Omental fat pad (tissue), 4 donors: ENCODE measurements around the gene XIAP. TPM values are rescaled to one million over a fixed set of nuclear protein-coding genes. Genes with fewer than 3 reads are reported as not detected.

Experiments used
- ATAC-seq: fragments of 150-250 bp; one replicate; pipeline ENCODE4 v1.9.1; 2016; ENCODE audit warnings: mild to moderate bottlenecking, moderate library complexity; ENCODE audit not compliant: low FRiP score
- DNase-seq: peaks from one replicate; pipeline ENCODE4 v3.0.0-alpha.2; 2019; ENCODE audit warnings: low spot score
- CTCF ChIP-seq, 3 donors: fragments of 450-650 bp; IDR thresholded peaks; one replicate each; pipeline ENCODE4 v1.5.1; 2016 to 2017; ENCODE audit warnings: antibody characterized with exemption in 3 of 3, mild to moderate bottlenecking in 3 of 3, moderate library complexity in 2 of 3
- small RNA-seq: library from RNA; depleted of rRNA; stranded (forward); fragments of <200 nt; gene quantifications from one replicate; pipeline ENCODE3, GENCODE V24; 2016
- total RNA-seq, 4 donors: library from RNA; depleted of rRNA; stranded (reverse); fragments of >200 nt; gene quantifications; one replicate each; pipeline ENCODE4 v1.1.0, GENCODE V29; 2016

XIAP gene
- total RNA-seq, 4 donors from 2014 or later = 22.5 to 35.8 (median 24.9) TPM

GRCh38 chrX:123959281-123960063 lies 99.6 kb downstream of the XIAP start:
- no peak for TF ChIP-seq CTCF (IDR thresholded peaks at IDR 0.05)
- ATAC-seq (peak; percentile 2), DNase-seq (no peak)

GRCh38 chrX:123960956-123961267 lies 101.1 kb downstream of the XIAP start:
- DNase-seq (no peak), ATAC-seq (no peak)
- no peak for TF ChIP-seq CTCF (IDR thresholded peaks at IDR 0.05)

- DNase-seq (no peak), ATAC-seq (peak; percentile 39)
- TF ChIP-seq CTCF (IDR thresholded peaks at IDR 0.05) = no peak
Measured at GRCh38 chrX:123961268-123962005, 101.6 kb downstream of the XIAP start, which contains the start of gene STAG2. Gene STAG2, plus strand, starts transcription at chrX:123961706. Its CDS starts 60,922 bp downstream, at chrX:124022628.

- DNase-seq = no peak
- no peak for ATAC-seq
- TF ChIP-seq CTCF (IDR thresholded peaks at IDR 0.05) = no peak
Measured at GRCh38 chrX:123962006-123962467, 102.2 kb downstream of the XIAP start.

- DNase-seq (peak; percentile 34), ATAC-seq (peak; percentile 69)
- no peak for TF ChIP-seq CTCF (IDR thresholded peaks at IDR 0.05)
Measured at GRCh38 chrX:123962794-123963373, 103.0 kb downstream of the XIAP start.

Small RNAs within 50 kb of the gene (small RNA-seq; reads per million reads assigned to genes)
- gene RF00019 (not detected), gene RN7SL190P (not detected), gene RNU6-122P (not detected)

Other genes starting within 250 kb of the XIAP start
- gene THOC2, start 127.0 kb upstream of the XIAP start, total RNA-seq = 100 to 1,000 TPM in 1 of 4 donors, 10 to 100 TPM in 3; 64.0 to 111 (median 77.7) TPM
- 10 to 100 TPM; 41.4 to 83.2 (median 58.9) TPM for gene STAG2, start 101.7 kb downstream of the XIAP start, total RNA-seq